GM12891 (cell line): ENCODE results near the gene TMEM54.

Experiments used
- POLR2A ChIP-seq: IDR thresholded peaks from 2 replicates; pipeline ENCODE4 v1.6.1; 2011; ENCODE audit warnings: low read depth, low read length, control low read depth
- SPI1 ChIP-seq: IDR thresholded peaks from 2 replicates; pipeline ENCODE4 v1.6.1; 2011; ENCODE audit warnings: low read depth, low read length, control low read depth

DNA sequence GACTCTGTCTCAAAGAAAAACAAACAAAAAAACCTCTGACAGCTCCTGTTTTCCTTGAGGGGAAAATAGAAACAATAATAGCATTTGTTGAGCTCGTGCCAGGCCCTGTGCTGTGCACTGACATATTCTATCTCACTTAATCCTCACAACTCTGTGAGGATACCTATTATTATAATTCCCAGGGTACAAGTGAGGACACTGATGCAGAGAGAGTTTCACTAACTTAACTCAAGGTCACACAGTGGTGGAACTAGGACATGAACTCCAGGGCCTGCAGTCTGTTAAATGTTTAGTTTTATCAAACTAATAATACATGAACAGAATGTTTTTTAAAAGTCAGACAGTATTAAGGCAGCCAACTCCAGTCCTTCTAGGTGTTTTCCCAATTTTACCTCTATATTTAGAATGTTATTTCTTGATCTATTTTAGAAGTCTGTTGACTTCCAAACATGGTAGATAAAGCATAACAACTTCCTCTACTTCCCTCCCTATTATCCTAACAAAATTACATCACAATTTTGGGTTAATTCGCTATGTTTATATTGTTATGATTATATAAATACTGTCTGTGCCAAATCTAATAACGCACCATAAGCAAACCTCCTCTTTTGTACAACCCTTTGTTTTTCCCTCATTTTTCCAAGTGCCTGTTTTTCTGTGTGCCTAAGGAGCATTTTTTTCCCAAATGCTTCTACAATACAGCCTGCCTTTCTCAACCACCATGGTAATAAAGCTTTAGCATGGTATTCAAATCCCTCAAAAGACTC is 35.4 kb downstream of the TMEM54 start:
- no peak for TF ChIP-seq POLR2A
- TF ChIP-seq SPI1, result no peak
